Sigmoid colon (tissue), 7 donors: Measurements from ENCODE around the gene TPST1. TPM values are rescaled to one million over a fixed set of nuclear protein-coding genes. Genes with fewer than 3 reads are reported as not detected.

Experiments
- DNase-seq: peaks from one replicate; pipeline ENCODE4 v3.0.0-alpha.2; 2019
- H3K27ac ChIP-seq, 4 donors: fragments of 200-600 bp; sonication (generic); one replicate each; pipeline ENCODE4 v1.5.1; 2016 to 2019; ENCODE audit warnings: mild to moderate bottlenecking in 1 of 4
- H3K27me3 ChIP-seq, 3 donors: fragments of 200-600 bp; sonication (generic); one replicate each; pipeline ENCODE4 v1.5.1; 2019; ENCODE audit warnings: mild to moderate bottlenecking in 1 of 3
- H3K36me3 ChIP-seq, 4 donors: fragments of 200-600 bp; sonication (generic); one replicate each; pipeline ENCODE4 v1.5.1; 2016 to 2019
- H3K4me1 ChIP-seq, 4 donors: fragments of 200-600 bp; sonication (generic); one replicate each; pipeline ENCODE4 v1.5.1; 2017 to 2019
- H3K4me3 ChIP-seq, 4 donors: fragments of 200-600 bp; sonication (generic); one replicate each; pipeline ENCODE4 v1.5.1; 2017 to 2019; ENCODE audit warnings: mild to moderate bottlenecking in 2 of 4, moderate library complexity in 1 of 4
- H3K9me3 ChIP-seq, 4 donors: fragments of 200-600 bp in 3 of 4; sonication (generic) in 3 of 4; one replicate each; pipeline versions ENCODE4 v1.5.1 to v1.6.1; 2013 to 2019
- CTCF ChIP-seq, 4 experiments: fragments of 450-650 bp in 3 of 4; fragments of 200-600 bp in 1 of 4; IDR thresholded peaks; one replicate each; pipeline ENCODE4 v1.5.1; 2016 to 2019; ENCODE audit warnings: antibody characterized with exemption in 4 of 4, mild to moderate bottlenecking in 3 of 4, moderate library complexity in 2 of 4
- EP300 ChIP-seq, 4 donors: sonication (generic); formaldehyde crosslinking; IDR thresholded peaks; one replicate each; pipeline ENCODE4 v1.6.1; 2017; ENCODE audit warnings: antibody characterized with exemption in 4 of 4
- POLR2A ChIP-seq, 2 donors: fragments of 450-650 bp; IDR thresholded peaks; one replicate each; pipeline ENCODE4 v1.6.1; 2016; ENCODE audit warnings: antibody characterized with exemption in 2 of 2, mild to moderate bottlenecking in 2 of 2, moderate library complexity in 2 of 2
- POLR2AphosphoS5 ChIP-seq, 4 donors: sonication (generic); formaldehyde crosslinking; IDR thresholded peaks; one replicate each; pipeline ENCODE4 v1.6.1; 2017; ENCODE audit warnings: antibody characterized with exemption in 4 of 4
- WGBS, 2 donors: extraction: QIAGEN DNeasy Blood & Tissue Kit; methylation state at CpG; one replicate each; pipeline ENCODE4 v1.1.7; 2013; 5-methylcytosine and 5-hydroxymethylcytosine counted together
- intact Hi-C: fragments of 100-400 bp; cut with DNase I; formaldehyde crosslinking; loops from one replicate; pipeline ENCODE4 v1.15.1; 2023
- polyA plus RNA-seq, 3 donors: library from polyadenylated mRNA; stranded (reverse); fragments of 200-250 nt; gene quantifications; one replicate each; pipeline ENCODE4 v1.2.3, GENCODE V29; 2013
- total RNA-seq, 4 donors: library from RNA; depleted of rRNA; stranded (reverse); fragments of >200 nt; gene quantifications; one replicate each; pipeline ENCODE4 v1.1.0, GENCODE V29; 2016
- donor health status: healthy with polysubstance abuse.
- donor health status: Bipolar disorder and iron deficiency.
- donor health status: healthy.

Gene TPST1
- total and polyA plus RNA-seq, 7 donors, result 0.92 to 31.3 (median 21.0) TPM

- H3K4me1 ChIP-seq, result no peaks in the 10 kb centered on the region
- H3K27ac ChIP-seq, result no peak overlapping the region
- H3K36me3 ChIP-seq, result no peaks in the 10 kb centered on the region
- no peak for DNase-seq
- no peak overlapping the region for H3K4me3 ChIP-seq
- H3K27me3 ChIP-seq, result no peaks in the 10 kb centered on the region
- H3K9me3 ChIP-seq, result no peaks in the 10 kb centered on the region
- WGBS, 2 donors, result 94 to 97% methylated on average over 2 of the region's 2 CpGs
- intact Hi-C loops, result no loop called here
- TF ChIP-seq POLR2AphosphoS5 (IDR thresholded peaks at IDR 0.05) (no peak), CTCF (IDR thresholded peaks at IDR 0.05) (no peak), EP300 (IDR thresholded peaks at IDR 0.05) (no peak), POLR2A (IDR thresholded peaks at IDR 0.05) (no peak)
Measured at GRCh38 chr7:66310620-66311019, 105.5 kb downstream of the TPST1 start.

DNA sequence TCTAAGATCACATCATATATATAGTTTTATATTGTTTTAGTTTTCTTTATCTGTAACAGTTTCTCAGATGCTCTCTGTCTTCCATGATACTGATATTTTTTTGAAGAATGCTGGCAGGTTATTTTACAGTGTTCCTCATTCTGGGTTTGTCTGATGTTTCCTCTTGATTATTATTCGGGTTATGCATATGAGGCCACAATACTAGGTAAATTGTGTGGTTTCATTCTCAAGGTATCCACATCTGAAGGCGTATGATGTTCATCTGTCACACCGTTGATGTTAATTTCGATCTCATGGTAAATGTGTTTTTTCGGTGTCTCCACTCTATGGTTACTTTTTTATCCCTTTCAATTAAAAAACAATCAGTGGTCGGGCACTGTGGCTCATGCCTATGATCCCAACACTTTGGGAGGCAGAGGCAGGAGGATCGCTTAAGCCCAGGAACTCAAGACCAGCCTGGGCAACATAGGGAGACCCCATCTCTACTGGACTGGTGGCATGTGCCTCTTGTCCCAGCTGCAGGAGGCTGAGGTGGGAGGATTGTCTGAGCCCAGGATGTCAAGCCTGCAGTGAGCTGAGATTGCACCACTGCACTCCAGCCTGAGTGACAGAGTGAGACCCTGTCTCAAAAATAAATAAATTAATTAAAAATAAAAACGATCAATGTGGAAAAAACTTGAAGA, 108.9 kb downstream of the TPST1 start:
- WGBS, 2 donors, result 67 to 86% methylated on average over 8 of the region's 8 CpGs
- Histone ChIP-seq H3K9me3 (no peaks in the 10 kb centered on the region), H3K36me3 (no peaks in the 10 kb centered on the region), H3K27me3 (no peaks in the 10 kb centered on the region), H3K4me3 (no peak overlapping the region), H3K4me1 (no peaks in the 10 kb centered on the region), H3K27ac (no peak overlapping the region)
- no peak for DNase-seq
- intact Hi-C loops, result no loop called here
- no peak for TF ChIP-seq POLR2AphosphoS5 (IDR thresholded peaks at IDR 0.05)
- no peak for TF ChIP-seq EP300 (IDR thresholded peaks at IDR 0.05)
- TF ChIP-seq CTCF (IDR thresholded peaks at IDR 0.05), result no peak
- no peak for TF ChIP-seq POLR2A (IDR thresholded peaks at IDR 0.05)

DNA sequence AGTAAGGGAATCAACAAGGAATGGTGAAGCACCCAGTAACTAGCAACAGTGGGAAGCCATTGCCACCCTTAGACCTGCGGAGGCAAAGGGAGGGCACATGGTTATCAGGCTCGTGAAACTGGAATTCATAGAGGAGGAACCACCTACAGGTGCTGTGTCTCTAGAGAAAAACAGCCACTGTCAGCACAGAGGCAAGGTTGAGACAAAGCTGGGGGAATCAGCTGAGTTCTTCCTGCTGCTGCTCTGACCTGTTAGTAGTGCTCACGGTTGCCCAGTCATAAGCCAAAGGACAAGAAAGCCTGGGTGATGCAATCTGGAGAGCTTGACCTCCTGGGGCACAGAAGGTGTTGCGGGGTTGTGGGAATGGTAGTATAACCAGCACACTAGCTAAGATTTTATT, 110.1 kb downstream of the TPST1 start:
- WGBS, 2 donors, result 83 to 89% methylated on average over 4 of the region's 4 CpGs

GRCh38 chr7:66319407-66319979, 114.4 kb downstream of the TPST1 start:
- 90 to 92% methylated on average over 1 of the region's 1 CpG for WGBS, 2 donors
- Histone ChIP-seq H3K27ac (no peak overlapping the region), H3K4me3 (no peak overlapping the region), H3K36me3 (no peaks in the 10 kb centered on the region), H3K27me3 (no peaks in the 10 kb centered on the region), H3K4me1 (no peaks in the 10 kb centered on the region), H3K9me3 (no peaks in the 10 kb centered on the region)
- intact Hi-C loops, result no loop called here
- no peak for DNase-seq
- TF ChIP-seq POLR2A (IDR thresholded peaks at IDR 0.05) (no peak), POLR2AphosphoS5 (IDR thresholded peaks at IDR 0.05) (no peak), CTCF (IDR thresholded peaks at IDR 0.05) (no peak), EP300 (IDR thresholded peaks at IDR 0.05) (no peak)

More for the DNA sequence above, 110.1 kb downstream of the TPST1 start:
- Histone ChIP-seq H3K9me3 (no peaks in the 10 kb centered on the region), H3K27ac (no peak overlapping the region), H3K4me1 (no peaks in the 10 kb centered on the region), H3K4me3 (no peak overlapping the region), H3K27me3 (no peaks in the 10 kb centered on the region), H3K36me3 (no peaks in the 10 kb centered on the region)
- DNase-seq, result no peak
- TF ChIP-seq EP300 (IDR thresholded peaks at IDR 0.05) (no peak), CTCF (IDR thresholded peaks at IDR 0.05) (no peak), POLR2A (IDR thresholded peaks at IDR 0.05) (no peak), POLR2AphosphoS5 (IDR thresholded peaks at IDR 0.05) (no peak)
- intact Hi-C loops, result no loop called here
